GM12878 (cell line): ENCODE results near the gene NR6A1. TPM values are rescaled to one million over a fixed set of nuclear protein-coding genes. Genes with fewer than 3 reads are reported as not detected.

Experiments used
- ATAC-seq: fragments of 200-7000 bp; cut with Tn5 transposase; 3 replicates; pipeline ENCODE4 v1.9.1; 2020; ENCODE audit warnings: mild to moderate bottlenecking, moderate library complexity
- BruUV-seq: library from RNA; stranded (reverse); fragments of 400-500 nt; replicated peaks from 2 replicates; lab custom pipeline; 2021; lab: Mats Ljungman, UMichigan
- CTCF ChIA-PET: fragments of 300-600 bp; sonication (Branson Sonifier 250); formaldehyde crosslinking; extraction: SDS; loops from one replicate; lab custom pipeline; 2021; ENCODE audit warnings: inconsistent platforms; lab: Yijun Ruan, JAX
- POLR2A ChIA-PET: fragments of 350-600 bp; formaldehyde crosslinking; extraction: SDS; loops from one replicate; lab custom pipeline; 2021; ENCODE audit warnings: inconsistent platforms; lab: Charles Lee
- RAD21 ChIA-PET: fragments of 300-600 bp; sonication (Branson Sonifier 250); formaldehyde crosslinking; loops from one replicate; lab custom pipeline; 2023; ENCODE audit warnings: antibody characterized with exemption; ENCODE audit not compliant: unreplicated experiment; lab: Charles Lee
- SMC1A ChIA-PET: fragments of 300-600 bp; sonication (Branson Sonifier 250); formaldehyde crosslinking; loops from one replicate; lab custom pipeline; 2023; ENCODE audit not compliant: unreplicated experiment, uncharacterized antibody; lab: Charles Lee
- DNase-seq: peaks from one replicate; pipeline ENCODE4 v3.0.0-alpha.2; 2011; ENCODE audit warnings: low read depth, low spot score
- FAIRE-seq: peaks from 3 replicates; lab custom pipeline; 2011; peaks lifted over from hg19 to GRCh38; lab: Jason Lieb, UNC
- H2AFZ ChIP-seq: 2 replicates; pipeline ENCODE4 v1.6.0; 2011; ENCODE audit warnings: low read depth, low read length, control low read depth; ENCODE audit not compliant: control insufficient read depth
- H3K27ac ChIP-seq: 2 replicates; pipeline ENCODE4 v1.5.1; 2011; ENCODE audit warnings: control low read depth; ENCODE audit not compliant: control insufficient read depth, insufficient read depth
- H3K27me3 ChIP-seq, 2 experiments: replicated peaks in 1 of 2; 2 replicates each; pipeline versions ENCODE4 v1.6.0 to v1.6.1; 2011; ENCODE audit warnings: low read length in 1 of 2; ENCODE audit not compliant: control insufficient read depth in 2 of 2, insufficient read depth in 2 of 2
- H3K36me3 ChIP-seq, 2 experiments: 2 replicates each; pipeline ENCODE4 v1.5.1; 2011; ENCODE audit warnings: low read length in 1 of 2; ENCODE audit not compliant: control insufficient read depth in 2 of 2, insufficient read depth in 2 of 2
- H3K4me1 ChIP-seq: 2 replicates; pipeline ENCODE4 v1.6.1; 2011; ENCODE audit warnings: mild to moderate bottlenecking, low read length, moderate library complexity, mixed read lengths; ENCODE audit not compliant: control insufficient read depth, insufficient read depth
- H3K4me2 ChIP-seq: 2 replicates; pipeline ENCODE4 v1.6.0; 2011; ENCODE audit warnings: control low read depth; ENCODE audit not compliant: control insufficient read depth, insufficient read depth
- H3K4me3 ChIP-seq: fragments of 200-600 bp; sonication (generic); 2 replicates; pipeline ENCODE4 v1.5.1; 2016
- H3K79me2 ChIP-seq: 2 replicates; pipeline ENCODE4 v1.6.0; 2011; ENCODE audit warnings: low read length; ENCODE audit not compliant: control insufficient read depth, insufficient read depth
- H3K9ac ChIP-seq: 2 replicates; pipeline ENCODE4 v1.8.0; 2011; ENCODE audit warnings: low read length, control low read depth, mixed read lengths; ENCODE audit not compliant: control insufficient read depth, insufficient read depth
- H3K9me3 ChIP-seq: replicated peaks from 3 replicates; pipeline ENCODE4 v1.5.1; 2011; ENCODE audit warnings: mild to moderate bottlenecking, low read length; ENCODE audit not compliant: control insufficient read depth, insufficient read depth
- H4K20me1 ChIP-seq: 2 replicates; pipeline ENCODE4 v1.6.0; 2011; ENCODE audit not compliant: control insufficient read depth, insufficient read depth
- CHD2 ChIP-seq: IDR thresholded peaks from 2 replicates; pipeline ENCODE4 v1.6.1; 2011; ENCODE audit warnings: low read depth, low read length, improper control_type of control experiment, borderline replicate concordance
- HCFC1 ChIP-seq: fragments of 150-350 bp; IDR thresholded peaks from 2 replicates; pipeline ENCODE4 v1.6.1; 2014; ENCODE audit warnings: low read length
- HDAC6 ChIP-seq: fragments of 200-600 bp; sonication (generic); IDR thresholded peaks from one replicate; pipeline ENCODE4 v1.8.0; 2017; ENCODE audit warnings: antibody characterized with exemption; ENCODE audit not compliant: unreplicated experiment
- IRF5 ChIP-seq: fragments of 450-650 bp; IDR thresholded peaks from 2 replicates; pipeline ENCODE4 v1.6.1; 2017; ENCODE audit warnings: borderline replicate concordance
- LARP7 ChIP-seq: fragments of 450-650 bp; IDR thresholded peaks from 2 replicates; pipeline ENCODE4 v1.6.1; 2017; ENCODE audit warnings: mild to moderate bottlenecking
- MEF2A ChIP-seq: IDR thresholded peaks from 2 replicates; pipeline ENCODE4 v1.6.1; 2011; ENCODE audit warnings: low read depth, mild to moderate bottlenecking, low read length, moderate library complexity; ENCODE audit not compliant: insufficient read depth
- NR2C2 ChIP-seq: IDR thresholded peaks from 2 replicates; pipeline ENCODE4 v1.6.1; 2011; ENCODE audit warnings: borderline replicate concordance, low read depth; ENCODE audit not compliant: control insufficient read depth, insufficient read length
- NRF1 ChIP-seq: conservative IDR thresholded peaks from 2 replicates; pipeline ENCODE4 v1.6.1; 2011; ENCODE audit warnings: mild to moderate bottlenecking, low read depth, low read length, improper control_type of control experiment
- RAD21 ChIP-seq: IDR thresholded peaks from 2 replicates; pipeline ENCODE4 v1.6.1; 2011; ENCODE audit warnings: mild to moderate bottlenecking, low read depth, low read length, moderate library complexity; ENCODE audit not compliant: insufficient read depth
- RBBP5 ChIP-seq: fragments of 200-600 bp; sonication (generic); conservative IDR thresholded peaks from 2 replicates; pipeline ENCODE4 v1.6.1; 2016
- SPI1 ChIP-seq: IDR thresholded peaks from 2 replicates; pipeline ENCODE4 v1.6.1; 2011; ENCODE audit warnings: low read depth, mild to moderate bottlenecking, low read length, moderate library complexity, borderline replicate concordance; ENCODE audit not compliant: insufficient read depth
- YBX1 ChIP-seq: fragments of 450-650 bp; IDR thresholded peaks from 2 replicates; pipeline ENCODE4 v1.6.1; 2016; ENCODE audit warnings: antibody characterized with exemption
- ZBTB40 ChIP-seq: fragments of 450-650 bp; IDR thresholded peaks from 2 replicates; pipeline ENCODE4 v1.6.1; 2016; ENCODE audit warnings: mild to moderate bottlenecking, moderate library complexity, borderline replicate concordance
- ZNF24 ChIP-seq: fragments of 450-650 bp; IDR thresholded peaks from 2 replicates; pipeline ENCODE4 v1.6.1; 2017; ENCODE audit warnings: antibody characterized with exemption, mild to moderate bottlenecking
- WGBS: methylation state at CpG from one replicate; pipeline ENCODE4 v1.1.6; 2016; ENCODE audit warnings: low lambda C conversion rate; ENCODE audit not compliant: insufficient replicate concordance, insufficient coverage; ENCODE audit errors: missing lambda C conversion rate; 5-methylcytosine and 5-hydroxymethylcytosine counted together
- in situ Hi-C: fragments of 300-500 bp; cut with MboI; formaldehyde crosslinking; loops from 9 replicates; pipeline ENCODE4 v1.14.3; 2018; ENCODE audit warnings: mixed read lengths
- intact Hi-C: fragments of 100-400 bp; cut with micrococcal nuclease; formaldehyde crosslinking; loops from one replicate; pipeline ENCODE4 v1.14.2; 2022; ENCODE audit not compliant: unreplicated experiment
- polyA plus RNA-seq, 11 experiments: library from polyadenylated mRNA; depleted of rRNA in 4 of 11; unstranded in 6 of 11; stranded (reverse) in 5 of 11; fragments of >200 nt; fragmentation: Nextera tagmentation in 4 of 11; fragmentation: Illumina TruSeq in 1 of 11; extraction: Ambion mirVana in 4 of 11; extraction: Trizol in 1 of 11; gene quantifications; 1 replicate in 1 of 11; 2 replicates in 10 of 11; pipeline versions ENCODE4 v1.2.1 to v1.2.3, GENCODE V29; 2011 to 2016; ENCODE audit warnings: inconsistent platforms in 2 of 11, missing spikeins in 2 of 11, low read depth in 1 of 11
- total RNA-seq, 4 experiments: library from RNA; depleted of rRNA in 3 of 4; stranded (reverse); fragments of >200 nt in 3 of 4; fragmentation: Illumina TruSeq in 1 of 4; extraction: Trizol in 1 of 4; gene quantifications; 2 replicates each; pipeline versions ENCODE4 v1.2.1 to v1.2.3, GENCODE V29; 2013 to 2021

NR6A1 gene
- total and polyA plus RNA-seq, 10 of the 15 experiments (the other 5 are each of a cell fraction or from before 2014, with no cell fraction given), result 1.2 to 9.2 (median 4.6) TPM

GRCh38 chr9:124557895-124558294 is 213.2 kb downstream of the NR6A1 start:
- Histone ChIP-seq H3K27me3 (no peaks in the 10 kb centered on the region), H3K9me3 (no peaks in the 10 kb centered on the region), H3K4me3 (no peak overlapping the region), H2AFZ (no peak overlapping the region), H3K36me3 (no peaks in the 10 kb centered on the region), H3K79me2 (no peaks in the 10 kb centered on the region), H4K20me1 (no peaks in the 10 kb centered on the region), H3K27ac (no peak overlapping the region), H3K4me2 (no peak overlapping the region), H3K4me1 (no peaks in the 10 kb centered on the region), H3K9ac (no peak overlapping the region)
- POLR2A ChIA-PET, result no interaction called here
- RAD21 ChIA-PET, result no interaction called here
- ATAC-seq (no peak), DNase-seq (no peak), FAIRE-seq (no peak)
- CTCF ChIA-PET, result interaction anchor here (1.0 to 1.5 kb wide), 3 partner anchors 21 to 154 kb away, joined by 4 to 5 read pairs (median 5); no protein-coding TSS in a partner anchor
- 61% methylated on average over 3 of the region's 3 CpGs for WGBS
- intact Hi-C loops (no loop called here), in situ Hi-C loops (no loop called here)
- TF ChIP-seq HDAC6 (no peak), IRF5 (no peak), CHD2 (no peak), SPI1 (no peak), ZBTB40 (no peak), NRF1 (no peak), MEF2A (no peak), ZNF24 (no peak), NR2C2 (no peak), YBX1 (no peak), RBBP5 (no peak), LARP7 (no peak), HCFC1 (no peak), RAD21 (no peak)
- BruUV-seq, result no TSS peak
- SMC1A ChIA-PET, result interaction anchor here (1.4 kb wide), 1 partner anchor 89 kb away, joined by 3 read pairs; no protein-coding TSS in a partner anchor
